Esophagus mucosa (tissue), 1 donor: ENCODE results near the gene SNAP25. TPM values are rescaled to one million over a fixed set of nuclear protein-coding genes. Genes with fewer than 3 reads are reported as not detected.

Experiments used
- ATAC-seq: fragments of 200-7000 bp; cut with Tn5 transposase; one replicate; pipeline ENCODE4 v1.9.1; 2020
- total RNA-seq: library from RNA; stranded (reverse); gene quantifications from one replicate; pipeline ENCODE4 v1.2.4, GENCODE V29; 2023
- donor health status: DM: yes; HTN: yes; CAD: no.

SNAP25 gene
- 0.08 TPM for total RNA-seq

- peak; percentile 74 for ATAC-seq
Observed at GRCh38 chr20:10218536-10219451, at the start of gene SNAP25. Gene SNAP25 (plus strand): TSS chr20:10218830. CDS start chr20:10275492, 56,662 bp downstream.

- ATAC-seq: no peak
Observed at GRCh38 chr20:10169752-10170151, 48.9 kb upstream of the SNAP25 start.

GRCh38 chr20:10170261-10170660 lies 48.4 kb upstream of the SNAP25 start:
- no peak for ATAC-seq

- peak; percentile 73 for ATAC-seq
Observed at GRCh38 chr20:10171864-10172751, 46.5 kb upstream of the SNAP25 start.

- ATAC-seq: no peak
Observed at GRCh38 chr20:10172998-10173655, 45.5 kb upstream of the SNAP25 start.

- ATAC-seq: no peak
Observed at GRCh38 chr20:10174400-10174799, 44.2 kb upstream of the SNAP25 start.

GRCh38 chr20:10177326-10177725 lies 41.3 kb upstream of the SNAP25 start:
- no peak for ATAC-seq

GRCh38 chr20:10178091-10178490 lies 40.5 kb upstream of the SNAP25 start:
- ATAC-seq: no peak

- no peak for ATAC-seq
Observed at GRCh38 chr20:10178727-10179313, 39.8 kb upstream of the SNAP25 start.

GRCh38 chr20:10179574-10180298 lies 38.9 kb upstream of the SNAP25 start:
- peak; percentile 52 for ATAC-seq

GRCh38 chr20:10180651-10181235 lies 37.9 kb upstream of the SNAP25 start:
- no peak for ATAC-seq

- peak; percentile 78 for ATAC-seq
Observed at GRCh38 chr20:10185741-10186558, 32.7 kb upstream of the SNAP25 start.

- no peak for ATAC-seq
Observed at GRCh38 chr20:10190456-10190855, 28.2 kb upstream of the SNAP25 start.

- ATAC-seq: no peak
Observed at GRCh38 chr20:10192171-10192570, 26.5 kb upstream of the SNAP25 start.

GRCh38 chr20:10194166-10194565 lies 24.5 kb upstream of the SNAP25 start:
- no peak for ATAC-seq

GRCh38 chr20:10200330-10200729 lies 18.3 kb upstream of the SNAP25 start:
- no peak for ATAC-seq

- no peak for ATAC-seq
Observed at GRCh38 chr20:10201321-10201870, 17.2 kb upstream of the SNAP25 start.

GRCh38 chr20:10209091-10209490 lies 9.5 kb upstream of the SNAP25 start:
- ATAC-seq: no peak

- ATAC-seq: no peak
Observed at GRCh38 chr20:10213526-10213925, 5.1 kb upstream of the SNAP25 start.
